Endothelial cell (in vitro differentiated cells): ENCODE data around the gene GRID1. TPM values are rescaled to one million over a fixed set of nuclear protein-coding genes. Genes with fewer than 3 reads are reported as not detected.

Source experiments
- DNase-seq: peaks from one replicate; pipeline ENCODE4 v3.0.0; 2021; ENCODE audit warnings: low spot score
- H3K27ac Mint-ChIP-seq: one replicate; pipeline ENCODE4 v1.8.0; 2021; ENCODE audit warnings: mixed read lengths, inconsistent platforms; ENCODE audit not compliant: unreplicated experiment
- H3K27me3 Mint-ChIP-seq: one replicate; pipeline ENCODE4 v1.8.0; 2021; ENCODE audit warnings: mild to moderate bottlenecking, moderate library complexity, mixed read lengths, inconsistent platforms; ENCODE audit not compliant: unreplicated experiment
- H3K36me3 Mint-ChIP-seq: one replicate; pipeline ENCODE4 v1.8.0; 2021; ENCODE audit warnings: mild to moderate bottlenecking, low read depth, mixed read lengths, inconsistent platforms; ENCODE audit not compliant: unreplicated experiment
- H3K4me1 Mint-ChIP-seq: one replicate; pipeline ENCODE4 v1.8.0; 2021; ENCODE audit warnings: mild to moderate bottlenecking, mixed read lengths, inconsistent platforms; ENCODE audit not compliant: unreplicated experiment
- H3K4me3 Mint-ChIP-seq: one replicate; pipeline ENCODE4 v1.8.0; 2021; ENCODE audit warnings: mild to moderate bottlenecking, mixed read lengths, inconsistent platforms; ENCODE audit not compliant: unreplicated experiment
- H3K9me3 Mint-ChIP-seq: one replicate; pipeline ENCODE4 v1.8.0; 2021; ENCODE audit warnings: mixed read lengths, inconsistent platforms; ENCODE audit not compliant: unreplicated experiment
- total RNA-seq: library from RNA; stranded (reverse); fragmentation: NEBNext Ultra II Directional; extraction: Animal tissue kit (Norgen Biotek cat#: 25700); gene quantifications from one replicate; pipeline ENCODE4 v1.2.1, GENCODE V29; 2021; ENCODE audit not compliant: unreplicated experiment
- TF ChIP-seq, protein P1 (sequence below): fragments of 200-600 bp; sonication (generic); IDR thresholded peaks from one replicate; pipeline ENCODE4 v1.5.0; 2021; ENCODE audit warnings: antibody characterized with exemption; ENCODE audit not compliant: unreplicated experiment

Gene GRID1
- total RNA-seq, 1 donor from 2014 or later, result 0.26 TPM

DNA sequence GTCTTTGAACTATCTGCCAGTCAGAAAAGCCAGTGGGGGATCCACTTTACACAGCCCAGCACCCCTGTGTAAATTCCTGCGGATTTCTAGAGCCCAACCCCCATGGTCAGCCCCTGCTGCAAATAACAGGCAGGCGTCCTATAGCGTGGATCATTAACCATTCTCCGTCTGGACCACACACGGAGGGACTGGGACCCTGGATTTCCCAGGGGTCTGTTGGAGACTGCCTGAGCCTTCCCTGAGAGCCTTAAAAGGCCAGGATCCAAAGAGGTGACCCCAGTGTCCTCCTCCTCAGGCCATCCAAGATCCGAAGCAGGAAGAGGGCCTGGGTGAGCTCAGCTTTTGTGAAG lies 11.2 kb upstream of the GRID1 start:
- peaks cover 3% of the 10 kb centered on the region for H3K27me3 Mint-ChIP-seq
- H3K4me1 Mint-ChIP-seq, result peaks cover 5% of the 10 kb centered on the region
- H3K27ac Mint-ChIP-seq, result no peak overlapping the region
- TF ChIP-seq, protein P1, sequence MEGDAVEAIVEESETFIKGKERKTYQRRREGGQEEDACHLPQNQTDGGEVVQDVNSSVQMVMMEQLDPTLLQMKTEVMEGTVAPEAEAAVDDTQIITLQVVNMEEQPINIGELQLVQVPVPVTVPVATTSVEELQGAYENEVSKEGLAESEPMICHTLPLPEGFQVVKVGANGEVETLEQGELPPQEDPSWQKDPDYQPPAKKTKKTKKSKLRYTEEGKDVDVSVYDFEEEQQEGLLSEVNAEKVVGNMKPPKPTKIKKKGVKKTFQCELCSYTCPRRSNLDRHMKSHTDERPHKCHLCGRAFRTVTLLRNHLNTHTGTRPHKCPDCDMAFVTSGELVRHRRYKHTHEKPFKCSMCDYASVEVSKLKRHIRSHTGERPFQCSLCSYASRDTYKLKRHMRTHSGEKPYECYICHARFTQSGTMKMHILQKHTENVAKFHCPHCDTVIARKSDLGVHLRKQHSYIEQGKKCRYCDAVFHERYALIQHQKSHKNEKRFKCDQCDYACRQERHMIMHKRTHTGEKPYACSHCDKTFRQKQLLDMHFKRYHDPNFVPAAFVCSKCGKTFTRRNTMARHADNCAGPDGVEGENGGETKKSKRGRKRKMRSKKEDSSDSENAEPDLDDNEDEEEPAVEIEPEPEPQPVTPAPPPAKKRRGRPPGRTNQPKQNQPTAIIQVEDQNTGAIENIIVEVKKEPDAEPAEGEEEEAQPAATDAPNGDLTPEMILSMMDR, result no peak
- no peak for DNase-seq
- H3K36me3 Mint-ChIP-seq, result no peaks in the 10 kb centered on the region
- H3K4me3 Mint-ChIP-seq, result no peak overlapping the region
- H3K9me3 Mint-ChIP-seq, result no peaks in the 10 kb centered on the region

DNA sequence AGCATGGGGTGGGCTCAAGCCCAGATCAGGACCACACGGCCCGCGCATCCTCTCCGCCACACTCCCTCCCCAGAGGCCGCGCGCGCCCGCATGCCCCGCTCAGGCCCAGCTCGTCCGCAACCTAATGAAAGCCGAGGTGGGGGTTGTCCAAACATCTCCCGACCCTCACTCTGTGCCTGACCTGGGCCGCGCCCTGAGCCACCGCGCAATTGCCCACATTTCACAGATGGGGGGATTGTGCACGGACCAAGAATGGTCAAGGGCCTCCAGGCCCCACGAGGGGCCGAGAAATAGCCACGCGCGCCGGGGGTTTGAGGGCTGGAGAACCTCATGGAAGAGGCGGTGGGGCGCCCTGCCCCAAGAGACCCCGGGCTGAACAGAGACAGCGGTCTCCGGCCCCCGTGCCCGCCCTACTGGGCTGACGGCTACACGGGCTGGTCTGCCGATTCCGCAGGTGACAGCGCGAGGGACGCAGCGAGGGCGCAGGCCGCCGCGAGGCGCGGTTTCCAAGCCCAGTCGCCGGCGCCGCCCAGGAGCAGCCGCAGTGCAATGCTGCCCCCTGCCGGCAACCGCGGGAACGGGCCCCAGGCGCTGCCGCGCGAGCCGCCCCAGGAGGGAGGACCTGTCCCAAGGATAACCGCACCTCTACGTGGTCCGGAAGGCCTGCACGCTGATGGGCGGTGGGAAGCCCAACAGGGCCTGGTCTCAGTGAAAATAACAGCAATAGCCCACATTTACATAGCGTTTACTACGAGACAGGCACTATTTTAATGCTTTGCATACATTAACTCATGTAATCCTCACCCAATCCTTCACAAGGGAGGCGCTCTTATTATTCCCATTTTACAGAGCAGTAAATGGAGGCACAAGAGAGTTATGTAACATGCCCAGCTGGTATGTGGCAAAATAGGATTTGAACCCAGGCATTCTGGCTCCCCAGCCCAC lies 10.5 kb upstream of the GRID1 start:
- H3K36me3 Mint-ChIP-seq, result no peaks in the 10 kb centered on the region
- H3K4me3 Mint-ChIP-seq, result no peak overlapping the region
- peaks cover 5% of the 10 kb centered on the region for H3K27me3 Mint-ChIP-seq
- peaks cover 5% of the 10 kb centered on the region for H3K4me1 Mint-ChIP-seq
- DNase-seq, result peak; percentile 98
- TF ChIP-seq, protein P1, result peak; percentile 99
- H3K27ac Mint-ChIP-seq, result no peak overlapping the region
- H3K9me3 Mint-ChIP-seq, result no peaks in the 10 kb centered on the region

DNA sequence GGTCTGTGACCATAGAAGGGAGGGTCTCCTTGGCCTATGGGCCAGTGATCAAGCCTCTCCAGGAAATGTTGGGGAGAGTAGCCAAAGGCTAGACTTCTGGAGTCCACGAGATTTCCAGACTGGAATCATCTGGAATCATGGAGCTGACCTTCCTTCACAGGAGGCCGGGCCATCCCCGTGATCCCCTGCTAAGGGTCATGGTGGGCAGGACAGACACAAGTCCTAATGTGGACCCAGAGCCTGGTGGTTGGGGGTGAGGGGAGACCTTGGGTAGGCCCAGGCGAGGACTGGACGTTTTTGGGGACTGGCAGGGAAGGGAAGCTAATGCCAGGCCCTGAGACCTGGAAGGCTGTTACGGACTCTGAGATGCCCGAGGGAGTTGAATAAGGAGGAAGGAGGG lies 9.8 kb upstream of the GRID1 start:
- DNase-seq, result no peak
- Mint-ChIP-seq H3K36me3 (no peaks in the 10 kb centered on the region), H3K27ac (no peak overlapping the region), H3K27me3 (peaks cover 5% of the 10 kb centered on the region), H3K4me3 (no peak overlapping the region), H3K4me1 (peaks cover 5% of the 10 kb centered on the region), H3K9me3 (no peaks in the 10 kb centered on the region)
- TF ChIP-seq, protein P1, result no peak

DNA sequence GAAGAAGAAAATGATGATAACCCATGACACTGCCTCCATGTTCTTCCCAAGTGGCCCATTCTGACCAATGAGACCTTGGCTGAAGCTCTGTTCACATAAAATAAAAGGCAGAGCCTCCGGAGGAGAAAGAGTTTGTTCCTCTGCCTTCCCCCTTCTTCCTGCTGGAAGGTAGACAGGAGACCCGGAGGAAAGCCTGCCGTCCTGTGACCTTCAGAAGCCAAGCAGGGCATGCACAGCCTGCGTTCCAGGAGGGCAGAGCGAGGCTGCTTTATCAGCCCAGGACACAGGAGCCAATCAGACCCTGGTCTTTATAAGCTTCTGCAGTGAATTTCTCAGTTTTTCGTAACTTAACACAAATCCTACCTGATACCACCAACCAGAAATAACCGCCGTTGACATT lies 8.6 kb upstream of the GRID1 start:
- Mint-ChIP-seq H3K4me3 (no peak overlapping the region), H3K9me3 (no peaks in the 10 kb centered on the region), H3K4me1 (peaks cover 5% of the 10 kb centered on the region), H3K27ac (no peak overlapping the region), H3K36me3 (no peaks in the 10 kb centered on the region), H3K27me3 (peaks cover 7% of the 10 kb centered on the region)
- DNase-seq, result no peak
- TF ChIP-seq, protein P1, result no peak

DNA sequence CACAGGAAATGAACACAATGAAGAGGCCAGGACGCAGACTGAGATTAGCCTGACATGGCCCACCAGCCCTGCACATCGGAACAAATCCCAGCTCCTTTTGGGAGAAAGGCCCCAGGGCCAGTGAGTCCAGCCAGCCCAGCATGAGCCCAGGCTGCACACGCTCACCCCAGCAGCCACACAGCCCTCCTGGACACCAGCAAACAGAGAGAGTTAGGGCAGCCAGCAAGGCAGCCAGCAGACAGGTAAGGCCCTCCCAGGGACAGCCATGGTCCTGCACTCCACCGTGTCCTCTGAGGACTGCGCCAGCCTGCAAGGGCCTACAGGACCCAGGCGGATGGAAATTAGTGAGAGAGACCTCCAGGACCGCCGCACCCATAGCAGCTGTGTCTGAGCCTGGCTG lies 8.1 kb upstream of the GRID1 start:
- Mint-ChIP-seq H3K36me3 (no peaks in the 10 kb centered on the region), H3K4me3 (no peak overlapping the region), H3K27me3 (peaks cover 8% of the 10 kb centered on the region), H3K9me3 (no peaks in the 10 kb centered on the region), H3K27ac (no peak overlapping the region), H3K4me1 (peaks cover 5% of the 10 kb centered on the region)
- TF ChIP-seq, protein P1, result no peak
- no peak for DNase-seq
